ENCODE measurements around the gene PRSS57. TPM values are rescaled to one million over a fixed set of nuclear protein-coding genes. Genes with fewer than 3 reads are reported as not detected.

PRSS57 gene
- total and polyA plus RNA-seq, 2 of the 8 experiments (the other 6 are each of a cell fraction or from before 2014, with no cell fraction given) = not detected

- H3K18ac ChIP-seq (ENCODE audit: extremely low read depth, low read length) = no peak overlapping the region
- FAIRE-seq = no peak
- no peak overlapping the region for H2BK20ac ChIP-seq (ENCODE audit: low read length)
- no peak overlapping the region for H3K4ac ChIP-seq (replicated peaks; ENCODE audit: insufficient read length, low read depth, low read length)
- H3K36me3 ChIP-seq (ENCODE audit: control insufficient read depth in 2 of 4, insufficient read depth in 4 of 4, low read length in 3 of 4) = peaks cover 2 to 43% (median 6%) of the 10 kb centered on the region in 4 experiments; a peak in 6 of 8 replicates
- no peak overlapping the region for H2AK5ac ChIP-seq (ENCODE audit: low read depth, low read length)
- H3K9ac ChIP-seq (replicated peaks in 1 of 4; ENCODE audit: extremely low read depth in 1 of 4, low read depth in 3 of 4, low read length in 3 of 4) = no peak overlapping the region
- H3K27me3 ChIP-seq (replicated peaks in 1 of 4; ENCODE audit: control insufficient read depth in 3 of 4, extremely low read depth in 1 of 4, insufficient read depth in 3 of 4, low read length in 3 of 4) = no peaks in the 10 kb centered on the region
- no peak for DNase-seq (ENCODE audit: low read depth in 1 of 2, low spot score in 2 of 2)
- no peak overlapping the region for H3K4me2 ChIP-seq (ENCODE audit: insufficient read depth in 1 of 2, low read depth in 2 of 2, low read length in 2 of 2)
- H2BK15ac ChIP-seq (ENCODE audit: low read length) = no peak overlapping the region
- ChIA-PET POLR2A (ENCODE audit: partially characterized antibody) (interaction anchor here (2.0 kb wide), 1 partner anchor 81 kb away, joined by 6 read pairs; the partner anchor contains the start of gene BSG), CTCF (ENCODE audit: partially characterized antibody) (no interaction called here)
- no peak for TF ChIP-seq CTCF (IDR thresholded peaks at IDR 0.05; ENCODE audit: control extremely low read depth in 1 of 3, insufficient read depth in 1 of 3, low read depth in 1 of 3, low read length in 3 of 3)
- no peak overlapping the region for H2BK5ac ChIP-seq (ENCODE audit: low read depth, low read length)
- peaks cover 18% of the 10 kb centered on the region for H3K79me1 ChIP-seq (ENCODE audit: low read depth, low read length)
- H3K4me1 ChIP-seq (replicated peaks in 1 of 4; ENCODE audit: control insufficient read depth in 3 of 4, insufficient read depth in 4 of 4, low read length in 3 of 4) = no peaks in the 10 kb centered on the region; a peak in 2 of 7 replicates
- no peak overlapping the region for H3K4me3 ChIP-seq (ENCODE audit: extremely low read depth in 1 of 4, insufficient read depth in 2 of 4, low read depth in 3 of 4, low read length in 4 of 4)
- H4K8ac ChIP-seq (ENCODE audit: extremely low read depth, insufficient read depth, low read length) = peak overlapping the region; percentile 71
- no peaks in the 10 kb centered on the region for H3K9me3 ChIP-seq (ENCODE audit: insufficient read depth in 2 of 2, low read depth in 1 of 2, low read length in 1 of 2)
- 94% methylated on average over 17 of the region's 17 CpGs; no CpG with 5 or more reads in 1 of the 2 experiments for WGBS, 2 experiments (ENCODE audit: extremely low coverage in 1 of 2, insufficient coverage in 1 of 2, insufficient read length in 1 of 2, insufficient replicate concordance in 2 of 2, low coverage in 1 of 2, low lambda C conversion rate in 2 of 2, missing lambda C conversion rate in 1 of 2)
- H4K20me1 ChIP-seq (replicated peaks in 1 of 2; ENCODE audit: control insufficient read depth in 1 of 2, insufficient read depth in 2 of 2, low read length in 2 of 2) = peaks cover 39 to 43% of the 10 kb centered on the region in 2 experiments
- H4K91ac ChIP-seq (replicated peaks; ENCODE audit: insufficient read length, low read length) = no peak overlapping the region
- H3K23ac ChIP-seq (ENCODE audit: insufficient read length) = no peak overlapping the region
- no peak overlapping the region for H3K56ac ChIP-seq (replicated peaks; ENCODE audit: insufficient read length, low read depth, low read length)
- H3K27ac ChIP-seq (ENCODE audit: low read depth, low read length) = no peak overlapping the region
- H4K5ac ChIP-seq (ENCODE audit: insufficient read length, low read depth, low read length) = no peak overlapping the region
- H2BK12ac ChIP-seq (ENCODE audit: low read depth, low read length) = no peak overlapping the region
- no peak overlapping the region for H2BK120ac ChIP-seq (replicated peaks; ENCODE audit: low read depth, low read length)
- H3K23me2 ChIP-seq (ENCODE audit: low read depth, low read length) = no peaks in the 10 kb centered on the region
- H3K79me2 ChIP-seq (ENCODE audit: control insufficient read depth in 1 of 2, insufficient read depth in 2 of 2, low read length in 2 of 2) = peaks cover 19 to 62% of the 10 kb centered on the region in 2 experiments
- H2AFZ ChIP-seq (ENCODE audit: low read length) = no peak overlapping the region
- no peak overlapping the region for H3K14ac ChIP-seq (ENCODE audit: insufficient read length)
Measured at GRCh38 chr19:653425-653824, 41.8 kb downstream of the PRSS57 start.

Measured in H1 (cell line).